K562 (cell line): ENCODE data around the gene MBOAT2. TPM values are rescaled to one million over a fixed set of nuclear protein-coding genes. Genes with fewer than 3 reads are reported as not detected.

ENCODE experiments used
- C11orf30 ChIP-seq: fragments of 450-650 bp; IDR thresholded peaks from 2 replicates; pipeline ENCODE4 v1.6.1; 2016; ENCODE audit warnings: low read depth, mild to moderate bottlenecking
- CHD1 ChIP-seq: fragments of 200-600 bp; sonication (generic); IDR thresholded peaks from one replicate; pipeline ENCODE4 v1.6.1; 2012; ENCODE audit warnings: mild to moderate bottlenecking, moderate library complexity, low read length, inconsistent platforms
- EHMT2 ChIP-seq: fragments of 450-650 bp; IDR thresholded peaks from 2 replicates; pipeline ENCODE4 v1.6.1; 2018; ENCODE audit warnings: antibody characterized with exemption
- FOXK2 ChIP-seq, 2 experiments: fragments of 450-650 bp; IDR thresholded peaks in 1 of 2; conservative IDR thresholded peaks in 1 of 2; 2 replicates each; pipeline ENCODE4 v1.6.1; 2016; ENCODE audit warnings: low read depth in 2 of 2, mild to moderate bottlenecking in 1 of 2
- HDAC2 ChIP-seq: fragments of 450-650 bp; IDR thresholded peaks from 2 replicates; pipeline ENCODE4 v1.6.1; 2016; ENCODE audit warnings: mild to moderate bottlenecking
- PHF8 ChIP-seq: fragments of 200-600 bp; sonication (generic); IDR thresholded peaks from 2 replicates; pipeline ENCODE4 v1.6.1; 2012; ENCODE audit warnings: mixed run types, mild to moderate bottlenecking, inconsistent platforms, low read length, moderate library complexity, borderline replicate concordance
- POLR2G ChIP-seq: fragments of 200-400 bp; formaldehyde crosslinking; IDR thresholded peaks from 2 replicates; pipeline ENCODE4 v1.6.1; 2017; ENCODE audit warnings: low read depth, mild to moderate bottlenecking, antibody characterized with exemption, low read length, moderate library complexity
- SAP30 ChIP-seq: fragments of 200-600 bp; sonication (generic); IDR thresholded peaks from 2 replicates; pipeline ENCODE4 v1.6.1; 2012; ENCODE audit warnings: borderline replicate concordance, low read depth, mild to moderate bottlenecking, moderate library complexity, low read length, control low read depth, inconsistent platforms; ENCODE audit not compliant: insufficient read depth, poor library complexity, severe bottlenecking
- TFAP4 ChIP-seq: sonication (generic); formaldehyde crosslinking; IDR thresholded peaks from 2 replicates; pipeline ENCODE4 v1.8.0; 2022; ENCODE audit warnings: missing genetic modification reagents, mild to moderate bottlenecking, moderate library complexity, borderline replicate concordance
- TOE1 ChIP-seq, 2 experiments: fragments of 450-650 bp in 1 of 2; sonication (generic) in 1 of 2; formaldehyde crosslinking in 1 of 2; IDR thresholded peaks; 2 replicates each; pipeline versions ENCODE4 v1.7.1 to v1.8.0; 2016 to 2022; ENCODE audit warnings: borderline replicate concordance in 2 of 2, mild to moderate bottlenecking in 2 of 2, antibody characterized with exemption in 1 of 2, inconsistent platforms in 1 of 2, low read depth in 1 of 2, missing genetic modification reagents in 1 of 2, moderate library complexity in 1 of 2
- ZMIZ1 ChIP-seq, 2 experiments: fragments of 150-350 bp in 1 of 2; IDR thresholded peaks; 2 replicates each; pipeline ENCODE4 v1.6.1; 2012 to 2016; ENCODE audit warnings: low read depth in 2 of 2, low read length in 2 of 2, mild to moderate bottlenecking in 1 of 2, moderate library complexity in 1 of 2
- ZNF407 ChIP-seq: fragments of 450-650 bp; IDR thresholded peaks from 2 replicates; pipeline ENCODE4 v1.6.1; 2016; ENCODE audit warnings: low read depth
- polyA plus RNA-seq, 8 experiments: library from polyadenylated mRNA; depleted of rRNA in 4 of 8; stranded (reverse) in 5 of 8; unstranded in 3 of 8; fragments of >200 nt; fragmentation: Nextera tagmentation in 2 of 8; fragmentation: Illumina TruSeq in 1 of 8; extraction: Ambion mirVana in 2 of 8; extraction: Trizol in 1 of 8; gene quantifications; 2 replicates each; pipeline versions ENCODE4 v1.2.1 to v1.2.3, GENCODE V29; 2011 to 2014; ENCODE audit warnings: inconsistent platforms in 1 of 8, missing spikeins in 1 of 8
- total RNA-seq, 7 experiments: library from RNA; depleted of rRNA in 6 of 7; stranded (reverse); fragments of >200 nt in 6 of 7; fragmentation: Illumina TruSeq in 2 of 7; extraction: Trizol in 2 of 7; gene quantifications; 2 replicates each; pipeline versions ENCODE4 v1.2.1 to v1.2.3, GENCODE V29; 2011 to 2021; ENCODE audit warnings: low replicate concordance in 1 of 7

Gene MBOAT2
- total and polyA plus RNA-seq, 9 of the 15 experiments (the other 6 are each of a cell fraction or from before 2014, with no cell fraction given): 8.4 to 122 (median 27.6) TPM

- TF ChIP-seq TOE1 (IDR thresholded peaks at IDR 0.05; ENCODE audit: borderline replicate concordance) (peak; percentile 91), TOE1 (CRISPR knock-in tag; IDR thresholded peaks at IDR 0.05; ENCODE audit: borderline replicate concordance, low read depth) (no peak), CHD1 (peak; percentile 37), PHF8 (peak; percentile 87; the same call in 1 of the 2 replicates), ZMIZ1 (IDR thresholded peaks at IDR 0.05; ENCODE audit: low read depth in 2 of 2, low read length in 2 of 2) (0 out of 4 replicates have a peak, but pooled peaks of 1 of the 2 experiments have one; percentile 26), SAP30 (peak; percentile 77), ZNF407 (no peak), TFAP4 (CRISPR knock-in tag) (peak; percentile 35; the same call in 1 of the 2 replicates), HDAC2 (peak; percentile 37; the same call in 1 of the 2 replicates), POLR2G (peak; percentile 93), C11orf30 (peak; percentile 71), EHMT2 (no peak), FOXK2 (conservative IDR thresholded peaks at IDR 0.05 in 1 of 2, IDR thresholded peaks at IDR 0.05 in 1 of 2; ENCODE audit: low read depth in 2 of 2) (no peak)
Observed at GRCh38 chr2:8836971-8837794, 166.3 kb downstream of the MBOAT2 start, which contains the start of gene KIDINS220 (continued).
